ENCODE data around the gene GDPD1. TPM values are rescaled to one million over a fixed set of nuclear protein-coding genes. Genes with fewer than 3 reads are reported as not detected.

Gene GDPD1
- total and polyA plus RNA-seq, 9 of the 15 experiments (the other 6 are each of a cell fraction or from before 2014, with no cell fraction given), result 5.7 to 15.2 (median 9.3) TPM

DNA sequence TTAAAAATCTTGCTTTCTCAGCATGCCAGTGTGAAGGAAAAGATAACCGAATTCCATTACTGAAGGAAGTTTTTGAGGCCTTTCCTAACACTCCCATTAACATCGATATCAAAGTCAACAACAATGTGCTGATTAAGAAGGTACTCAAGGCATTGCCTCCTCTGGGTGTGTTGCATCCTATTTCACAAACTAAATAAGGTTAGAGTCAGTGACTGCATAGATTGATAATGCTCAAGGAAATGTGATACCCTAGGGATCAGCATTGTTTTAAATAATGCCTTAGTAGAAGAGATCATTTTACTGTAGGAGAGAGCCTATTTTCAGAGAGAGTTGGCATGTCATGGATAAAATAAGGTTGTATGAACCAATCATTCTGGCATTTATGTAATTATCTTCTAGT is 36.8 kb downstream of the GDPD1 start:
- H3K9me3 ChIP-seq (replicated peaks; ENCODE audit: control insufficient read depth, insufficient read depth, low read depth, low read length), result no peaks in the 10 kb centered on the region
- H2AFZ ChIP-seq (ENCODE audit: low read depth, low read length), result no peak overlapping the region
- POLR2A ChIA-PET, result no interaction called here
- no peaks in the 10 kb centered on the region for H3K27me3 ChIP-seq (ENCODE audit: control insufficient read depth in 2 of 2, insufficient read depth in 2 of 2, low read length in 2 of 2)
- H3K4me2 ChIP-seq (ENCODE audit: insufficient read depth, low read length), result no peak overlapping the region
- H3K36me3 ChIP-seq (ENCODE audit: control insufficient read depth, insufficient read depth, low read length), result peaks cover 7% of the 10 kb centered on the region; the same call in 2 of the 3 replicates
- H3K27ac ChIP-seq (ENCODE audit: extremely low read depth, low read depth, low read length), result no peak overlapping the region
- BruUV-seq (replicated peaks), result no TSS peak
- in situ Hi-C loops (cut with MboI) (no loop called here), intact Hi-C loops (cut with micrococcal nuclease) (no loop called here)
- H3K4me1 ChIP-seq (replicated peaks in 1 of 2; ENCODE audit: control insufficient read depth in 2 of 2, insufficient read depth in 2 of 2, low read length in 2 of 2), result no peaks in the 10 kb centered on the region
- H3K9me1 ChIP-seq (ENCODE audit: control insufficient read depth, insufficient read depth, low read length), result no peaks in the 10 kb centered on the region
- no peaks in the 10 kb centered on the region for H3K79me2 ChIP-seq (ENCODE audit: control insufficient read depth, insufficient read depth, low read length)
- H3K4me3 ChIP-seq, result no peak overlapping the region
- no peak for ATAC-seq
- CTCF ChIA-PET (ENCODE audit: low intra/inter-chr PET ratio), result no interaction called here
- peak; percentile 40 for FAIRE-seq
- no peak for DNase-seq (ENCODE audit: extremely low read depth in 1 of 4, low spot score in 3 of 4)
- 45% methylated on average over 2 of the region's 2 CpGs for WGBS (ENCODE audit: insufficient coverage, low coverage, missing lambda C conversion rate)
- H4K20me1 ChIP-seq (replicated peaks; ENCODE audit: control insufficient read depth, insufficient read depth, low read length), result no peaks in the 10 kb centered on the region
- no peak overlapping the region for H3K9ac ChIP-seq (ENCODE audit: insufficient read depth in 1 of 2, low read depth in 2 of 2, low read length in 2 of 2)
- TF ChIP-seq NFYB (IDR thresholded peaks at IDR 0.05; ENCODE audit: extremely low read depth, insufficient read length), result no peak
- no peak for TF ChIP-seq DPF2 (IDR thresholded peaks at IDR 0.05)
- TF ChIP-seq, protein P1, sequence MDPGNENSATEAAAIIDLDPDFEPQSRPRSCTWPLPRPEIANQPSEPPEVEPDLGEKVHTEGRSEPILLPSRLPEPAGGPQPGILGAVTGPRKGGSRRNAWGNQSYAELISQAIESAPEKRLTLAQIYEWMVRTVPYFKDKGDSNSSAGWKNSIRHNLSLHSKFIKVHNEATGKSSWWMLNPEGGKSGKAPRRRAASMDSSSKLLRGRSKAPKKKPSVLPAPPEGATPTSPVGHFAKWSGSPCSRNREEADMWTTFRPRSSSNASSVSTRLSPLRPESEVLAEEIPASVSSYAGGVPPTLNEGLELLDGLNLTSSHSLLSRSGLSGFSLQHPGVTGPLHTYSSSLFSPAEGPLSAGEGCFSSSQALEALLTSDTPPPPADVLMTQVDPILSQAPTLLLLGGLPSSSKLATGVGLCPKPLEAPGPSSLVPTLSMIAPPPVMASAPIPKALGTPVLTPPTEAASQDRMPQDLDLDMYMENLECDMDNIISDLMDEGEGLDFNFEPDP (CRISPR knock-in tag; IDR thresholded peaks at IDR 0.05), result no peak

DNA sequence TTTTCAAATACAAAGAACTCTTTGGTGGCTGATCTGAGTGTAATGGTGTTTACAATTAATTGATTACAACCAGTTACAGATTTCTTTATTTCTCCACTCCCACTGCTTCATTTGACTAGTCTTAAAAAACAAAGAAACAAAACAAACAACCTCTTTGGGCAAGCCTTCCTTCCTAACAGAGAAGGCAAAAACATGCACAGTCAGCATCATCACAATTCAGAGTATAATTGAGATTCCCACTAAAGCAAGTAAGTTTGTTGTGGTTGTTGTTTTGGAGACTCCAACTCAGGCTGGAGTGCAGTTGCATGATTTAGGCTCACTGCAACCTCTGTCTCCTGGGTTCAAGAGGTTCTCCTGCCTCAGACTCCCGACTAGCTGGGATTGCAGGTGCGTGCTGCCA is 40.4 kb downstream of the GDPD1 start:
- no peaks in the 10 kb centered on the region for H3K9me1 ChIP-seq (ENCODE audit: control insufficient read depth, insufficient read depth, low read length)
- POLR2A ChIA-PET, result interaction anchor here (0.6 kb wide), 1 partner anchor 801 kb away, joined by 3 read pairs; no protein-coding TSS in a partner anchor
- no peaks in the 10 kb centered on the region for H3K9me3 ChIP-seq (replicated peaks; ENCODE audit: control insufficient read depth, insufficient read depth, low read depth, low read length)
- no peaks in the 10 kb centered on the region for H3K79me2 ChIP-seq (ENCODE audit: control insufficient read depth, insufficient read depth, low read length)
- H2AFZ ChIP-seq (ENCODE audit: low read depth, low read length), result no peak overlapping the region
- BruUV-seq (replicated peaks), result no TSS peak
- no peak for DNase-seq (ENCODE audit: extremely low read depth in 1 of 4, low spot score in 3 of 4)
- no peaks in the 10 kb centered on the region for H3K27me3 ChIP-seq (ENCODE audit: control insufficient read depth in 2 of 2, insufficient read depth in 2 of 2, low read length in 2 of 2)
- WGBS (ENCODE audit: insufficient coverage, low coverage, missing lambda C conversion rate), result 100% methylated on average over 2 of the region's 2 CpGs
- in situ Hi-C loops (cut with MboI), result no loop called here
- no peak for ATAC-seq
- peaks cover 3% of the 10 kb centered on the region; the same call in 1 of the 3 replicates for H3K36me3 ChIP-seq (ENCODE audit: control insufficient read depth, insufficient read depth, low read length)
- H3K4me2 ChIP-seq (ENCODE audit: insufficient read depth, low read length), result no peak overlapping the region
- no peak overlapping the region for H3K27ac ChIP-seq (ENCODE audit: extremely low read depth, low read depth, low read length)
- no peaks in the 10 kb centered on the region for H4K20me1 ChIP-seq (replicated peaks; ENCODE audit: control insufficient read depth, insufficient read depth, low read length)
- intact Hi-C loops (cut with micrococcal nuclease), result no loop called here
- no peak overlapping the region for H3K9ac ChIP-seq (ENCODE audit: insufficient read depth in 1 of 2, low read depth in 2 of 2, low read length in 2 of 2)
- H3K4me3 ChIP-seq, result no peak overlapping the region
- CTCF ChIA-PET (ENCODE audit: low intra/inter-chr PET ratio), result no interaction called here
- H3K4me1 ChIP-seq (replicated peaks in 1 of 2; ENCODE audit: control insufficient read depth in 2 of 2, insufficient read depth in 2 of 2, low read length in 2 of 2), result peaks cover 0 to 2% of the 10 kb centered on the region in 2 experiments; a peak in 1 of 5 replicates
- no peak for FAIRE-seq
- TF ChIP-seq, protein P2, sequence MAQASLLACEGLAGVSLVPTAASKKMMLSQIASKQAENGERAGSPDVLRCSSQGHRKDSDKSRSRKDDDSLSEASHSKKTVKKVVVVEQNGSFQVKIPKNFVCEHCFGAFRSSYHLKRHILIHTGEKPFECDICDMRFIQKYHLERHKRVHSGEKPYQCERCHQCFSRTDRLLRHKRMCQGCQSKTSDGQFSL (CRISPR knock-in tag; IDR thresholded peaks at IDR 0.05), result no peak
- TF ChIP-seq, protein P2 (tag; IDR thresholded peaks at IDR 0.05), result no peak
- TF ChIP-seq MAFK (IDR thresholded peaks at IDR 0.05; ENCODE audit: low read length), result peak; percentile 69
- peak; percentile 79 for TF ChIP-seq MAFG (tag; conservative IDR thresholded peaks at IDR 0.05)
- no peak for TF ChIP-seq GABPB2 (CRISPR knock-in tag; conservative IDR thresholded peaks at IDR 0.05)
- peak; percentile 88 for TF ChIP-seq ZNF316 (IDR thresholded peaks at IDR 0.05)
- no peak for TF ChIP-seq SMAD4 (CRISPR knock-in tag; conservative IDR thresholded peaks at IDR 0.05)
- no peak for TF ChIP-seq POLR2AphosphoS2 (IDR thresholded peaks at IDR 0.05; ENCODE audit: low read length)
- TF ChIP-seq BDP1 (IDR thresholded peaks at IDR 0.05; ENCODE audit: insufficient read depth, insufficient read length), result no peak
- no peak for TF ChIP-seq IFI16 (CRISPR knock-in tag; IDR thresholded peaks at IDR 0.05)
- TF ChIP-seq, protein P3, sequence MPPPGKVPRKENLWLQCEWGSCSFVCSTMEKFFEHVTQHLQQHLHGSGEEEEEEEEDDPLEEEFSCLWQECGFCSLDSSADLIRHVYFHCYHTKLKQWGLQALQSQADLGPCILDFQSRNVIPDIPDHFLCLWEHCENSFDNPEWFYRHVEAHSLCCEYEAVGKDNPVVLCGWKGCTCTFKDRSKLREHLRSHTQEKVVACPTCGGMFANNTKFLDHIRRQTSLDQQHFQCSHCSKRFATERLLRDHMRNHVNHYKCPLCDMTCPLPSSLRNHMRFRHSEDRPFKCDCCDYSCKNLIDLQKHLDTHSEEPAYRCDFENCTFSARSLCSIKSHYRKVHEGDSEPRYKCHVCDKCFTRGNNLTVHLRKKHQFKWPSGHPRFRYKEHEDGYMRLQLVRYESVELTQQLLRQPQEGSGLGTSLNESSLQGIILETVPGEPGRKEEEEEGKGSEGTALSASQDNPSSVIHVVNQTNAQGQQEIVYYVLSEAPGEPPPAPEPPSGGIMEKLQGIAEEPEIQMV (tag; conservative IDR thresholded peaks at IDR 0.05; ENCODE audit: low read depth), result no peak

Data from K562 (cell line).